Endothelial cell of umbilical vein (primary cell): Measurements from ENCODE around the gene PITPNM3. TPM values are rescaled to one million over a fixed set of nuclear protein-coding genes. Genes with fewer than 3 reads are reported as not detected.

Source experiments
- BruUV-seq: library from RNA; stranded (reverse); fragments of 400-500 nt; replicated peaks from 2 replicates; lab custom pipeline; 2021; lab: Mats Ljungman, UMichigan
- CTCF ChIA-PET: fragments of 300-600, 350-600 bp; sonication (Branson Sonifier 250); formaldehyde crosslinking; loops from one replicate; lab custom pipeline; 2021; ENCODE audit warnings: antibody characterized with exemption, inconsistent platforms; lab: Charles Lee
- POLR2A ChIA-PET: fragments of 300-600, 350-600 bp; sonication (Branson Sonifier 250); formaldehyde crosslinking; loops from one replicate; lab custom pipeline; 2021; ENCODE audit warnings: antibody characterized with exemption, inconsistent platforms; lab: Charles Lee
- DNase-seq: peaks from one replicate; pipeline ENCODE4 v3.0.0-alpha.2; 2011; ENCODE audit warnings: low read depth, low spot score
- FAIRE-seq: peaks from 2 replicates; lab custom pipeline; 2011; peaks lifted over from hg19 to GRCh38; lab: Jason Lieb, UNC
- H2AFZ ChIP-seq: 2 replicates; pipeline ENCODE4 v1.6.0; 2012; ENCODE audit warnings: low read depth, low read length, control low read depth, inconsistent platforms
- H3K27ac ChIP-seq: 2 replicates; pipeline ENCODE4 v1.5.1; 2011; ENCODE audit warnings: low read depth, mild to moderate bottlenecking, control low read depth, low read length, moderate library complexity; ENCODE audit not compliant: insufficient read depth
- H3K27me3 ChIP-seq, 2 experiments: 2 replicates each; pipeline versions ENCODE4 v1.6.0 to v1.6.1; 2011; ENCODE audit warnings: low read length in 2 of 2, mixed read lengths in 1 of 2; ENCODE audit not compliant: control insufficient read depth in 2 of 2, insufficient read depth in 2 of 2
- H3K36me3 ChIP-seq, 2 experiments: 2 replicates in 1 of 2; 3 replicates in 1 of 2; pipeline ENCODE4 v1.5.1; 2011; ENCODE audit warnings: low read length in 2 of 2, mild to moderate bottlenecking in 1 of 2, moderate library complexity in 1 of 2; ENCODE audit not compliant: control insufficient read depth in 2 of 2, insufficient read depth in 2 of 2; ENCODE audit errors: extremely low read depth in 1 of 2
- H3K4me1 ChIP-seq: 3 replicates; pipeline ENCODE4 v1.5.1; 2011; ENCODE audit warnings: mild to moderate bottlenecking, low read length; ENCODE audit not compliant: control insufficient read depth, insufficient read depth; ENCODE audit errors: extremely low read depth
- H3K4me2 ChIP-seq: 2 replicates; pipeline ENCODE4 v1.6.1; 2011; ENCODE audit warnings: low read length, control low read depth, mixed read lengths; ENCODE audit not compliant: insufficient read depth
- H3K4me3 ChIP-seq, 3 experiments: fragments of 200-600 bp in 1 of 3; sonication (generic), shearing (Covaris generic) in 1 of 3; replicated peaks in 1 of 3; 2 replicates each; pipeline ENCODE4 v1.5.1; 2011 to 2016; ENCODE audit warnings: control low read depth in 3 of 3, low read length in 3 of 3, mild to moderate bottlenecking in 2 of 3, inconsistent platforms in 1 of 3, low read depth in 1 of 3, moderate library complexity in 1 of 3; ENCODE audit not compliant: insufficient read depth in 1 of 3
- H3K79me2 ChIP-seq: 2 replicates; pipeline ENCODE4 v1.6.0; 2012; ENCODE audit warnings: low read length, inconsistent platforms; ENCODE audit not compliant: control insufficient read depth, insufficient read depth
- H3K9ac ChIP-seq: replicated peaks from 2 replicates; pipeline ENCODE3; 2011; ENCODE audit warnings: low read length, control low read depth; ENCODE audit not compliant: insufficient read depth; ENCODE audit errors: extremely low read depth
- H3K9me1 ChIP-seq: replicated peaks from 3 replicates; pipeline ENCODE4 v1.6.0; 2011; ENCODE audit warnings: mild to moderate bottlenecking, low read length; ENCODE audit not compliant: control insufficient read depth, insufficient read depth; ENCODE audit errors: extremely low read depth
- H3K9me3 ChIP-seq: replicated peaks from 2 replicates; pipeline ENCODE4 v1.5.1; 2012; ENCODE audit warnings: low read length, inconsistent platforms; ENCODE audit not compliant: control insufficient read depth, insufficient read depth
- H4K20me1 ChIP-seq: replicated peaks from 2 replicates; pipeline ENCODE3; 2011; ENCODE audit warnings: mild to moderate bottlenecking, low read length; ENCODE audit not compliant: control insufficient read depth, insufficient read depth; ENCODE audit errors: extremely low read depth
- EZH2 ChIP-seq: IDR thresholded peaks from 2 replicates; pipeline ENCODE4 v1.6.1; 2012; ENCODE audit warnings: borderline replicate concordance, low read depth, mild to moderate bottlenecking, moderate library complexity, low read length, inconsistent platforms; ENCODE audit not compliant: severe bottlenecking
- FOS ChIP-seq: IDR thresholded peaks from 2 replicates; pipeline ENCODE4 v1.6.1; 2011; ENCODE audit warnings: mild to moderate bottlenecking, low read length, moderate library complexity, borderline replicate concordance; ENCODE audit not compliant: insufficient read depth
- GATA2 ChIP-seq: IDR thresholded peaks from 2 replicates; pipeline ENCODE4 v1.7.0; 2011; ENCODE audit warnings: low read depth, mild to moderate bottlenecking, moderate library complexity, mixed read lengths, low read length; ENCODE audit not compliant: insufficient read length, insufficient read depth
- JUN ChIP-seq: IDR thresholded peaks from 2 replicates; pipeline ENCODE4 v1.6.1; 2011; ENCODE audit warnings: borderline replicate concordance, low read depth; ENCODE audit not compliant: insufficient read length, insufficient read depth
- MYC ChIP-seq: IDR thresholded peaks from one replicate; pipeline ENCODE4 v1.6.1; 2011; ENCODE audit warnings: mild to moderate bottlenecking, low read depth, low read length
- POLR2A ChIP-seq: IDR thresholded peaks from 2 replicates; pipeline ENCODE4 v1.6.1; 2012; ENCODE audit warnings: low read depth, mild to moderate bottlenecking, control low read depth, low read length
- POLR2AphosphoS5 ChIP-seq: IDR thresholded peaks from 2 replicates; pipeline ENCODE4 v1.6.1; 2012; ENCODE audit warnings: low read depth, mild to moderate bottlenecking, control low read depth, low read length, moderate library complexity; ENCODE audit not compliant: insufficient read depth
- dilution Hi-C: fragments of 300-500 bp; cut with MboI; formaldehyde crosslinking; loops from one replicate; pipeline ENCODE4 v1.15.0; 2019; ENCODE audit warnings: low sequenced_read_pairs; ENCODE audit not compliant: extremely low pct_ligation_motif_present
- intact Hi-C: fragments of 100-400 bp; cut with micrococcal nuclease; formaldehyde crosslinking; loops from one replicate; pipeline ENCODE4 v1.10.0; 2022
- polyA plus RNA-seq, 4 experiments: library from polyadenylated mRNA; depleted of rRNA in 3 of 4; stranded (reverse) in 3 of 4; unstranded in 1 of 4; fragments of >200 nt; gene quantifications; 2 replicates each; pipeline versions ENCODE4 v1.2.1 to v1.2.3, GENCODE V29; 2011 to 2012; ENCODE audit warnings: missing spikeins in 1 of 4
- total RNA-seq: library from RNA; stranded (reverse); gene quantifications from 2 replicates; pipeline ENCODE4 v1.2.3, GENCODE V29; 2021
- TF ChIP-seq, protein P1 (sequence below): IDR thresholded peaks from 2 replicates; pipeline ENCODE4 v1.6.1; 2011; ENCODE audit not compliant: insufficient read depth, insufficient read length
- TF ChIP-seq, protein P2 (sequence below), 2 donors: IDR thresholded peaks; 1 replicate in 1 of 2; 2 replicates in 1 of 2; pipeline ENCODE4 v1.5.1; 2011; ENCODE audit warnings: low read length in 2 of 2, mild to moderate bottlenecking in 2 of 2, moderate library complexity in 2 of 2, control low read depth in 1 of 2, inconsistent platforms in 1 of 2, low read depth in 1 of 2; ENCODE audit not compliant: insufficient read depth in 1 of 2; ENCODE audit errors: extremely low read depth in 1 of 2

The PITPNM3 gene
- total and polyA plus RNA-seq, 2 donors (not counting 3 experiments of a cell fraction or from before 2014, with no cell fraction given) = 1.0 to 1.9 TPM

DNA sequence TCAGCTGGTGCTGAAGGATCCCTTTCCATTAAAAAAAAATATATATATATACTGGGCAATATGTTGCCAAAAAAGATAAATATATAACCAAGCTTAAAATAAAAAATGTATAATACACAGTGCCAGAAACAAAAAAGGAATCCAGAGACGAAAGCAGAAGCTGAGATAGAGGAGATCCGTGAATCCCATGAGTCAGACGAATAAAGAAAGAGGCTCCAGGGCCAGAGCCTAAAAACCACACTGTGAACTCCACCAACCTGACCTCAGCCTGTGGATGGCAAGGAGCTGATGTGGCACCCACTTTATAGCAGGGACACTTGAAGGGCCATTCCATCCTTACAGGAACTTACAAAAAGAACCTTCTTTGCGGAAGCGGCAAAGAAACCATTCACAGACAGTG lies 34.8 kb downstream of the PITPNM3 start:
- Histone ChIP-seq H3K4me2 (no peak overlapping the region), H4K20me1 (no peaks in the 10 kb centered on the region), H3K4me3 (no peak overlapping the region), H3K4me1 (peaks cover 11% of the 10 kb centered on the region), H3K27ac (no peak overlapping the region), H3K36me3 (no peaks in the 10 kb centered on the region), H2AFZ (no peak overlapping the region), H3K9ac (no peak overlapping the region), H3K9me1 (no peaks in the 10 kb centered on the region), H3K27me3 (no peaks in the 10 kb centered on the region), H3K9me3 (no peaks in the 10 kb centered on the region), H3K79me2 (no peaks in the 10 kb centered on the region)
- DNase-seq (no peak), FAIRE-seq (no peak)
- TF ChIP-seq MYC = no peak
- no peak for TF ChIP-seq GATA2
- no peak for TF ChIP-seq JUN
- no peak for TF ChIP-seq FOS
- TF ChIP-seq EZH2 = no peak
- no peak for TF ChIP-seq POLR2A
- TF ChIP-seq POLR2AphosphoS5 = no peak
- TF ChIP-seq, protein P1, sequence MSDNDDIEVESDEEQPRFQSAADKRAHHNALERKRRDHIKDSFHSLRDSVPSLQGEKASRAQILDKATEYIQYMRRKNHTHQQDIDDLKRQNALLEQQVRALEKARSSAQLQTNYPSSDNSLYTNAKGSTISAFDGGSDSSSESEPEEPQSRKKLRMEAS = no peak
- TF ChIP-seq, protein P2, sequence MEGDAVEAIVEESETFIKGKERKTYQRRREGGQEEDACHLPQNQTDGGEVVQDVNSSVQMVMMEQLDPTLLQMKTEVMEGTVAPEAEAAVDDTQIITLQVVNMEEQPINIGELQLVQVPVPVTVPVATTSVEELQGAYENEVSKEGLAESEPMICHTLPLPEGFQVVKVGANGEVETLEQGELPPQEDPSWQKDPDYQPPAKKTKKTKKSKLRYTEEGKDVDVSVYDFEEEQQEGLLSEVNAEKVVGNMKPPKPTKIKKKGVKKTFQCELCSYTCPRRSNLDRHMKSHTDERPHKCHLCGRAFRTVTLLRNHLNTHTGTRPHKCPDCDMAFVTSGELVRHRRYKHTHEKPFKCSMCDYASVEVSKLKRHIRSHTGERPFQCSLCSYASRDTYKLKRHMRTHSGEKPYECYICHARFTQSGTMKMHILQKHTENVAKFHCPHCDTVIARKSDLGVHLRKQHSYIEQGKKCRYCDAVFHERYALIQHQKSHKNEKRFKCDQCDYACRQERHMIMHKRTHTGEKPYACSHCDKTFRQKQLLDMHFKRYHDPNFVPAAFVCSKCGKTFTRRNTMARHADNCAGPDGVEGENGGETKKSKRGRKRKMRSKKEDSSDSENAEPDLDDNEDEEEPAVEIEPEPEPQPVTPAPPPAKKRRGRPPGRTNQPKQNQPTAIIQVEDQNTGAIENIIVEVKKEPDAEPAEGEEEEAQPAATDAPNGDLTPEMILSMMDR (IDR thresholded peaks at IDR 0.05; ENCODE audit: extremely low read depth in 1 of 2, insufficient read depth in 1 of 2, low read depth in 1 of 2, low read length in 2 of 2) = no peak
- ChIA-PET CTCF (no interaction called here), POLR2A (no interaction called here)
- no TSS peak for BruUV-seq
- intact Hi-C loops = no loop called here
- dilution Hi-C loops = no loop called here
